ENCODE results near the gene KLHDC4.

DNA sequence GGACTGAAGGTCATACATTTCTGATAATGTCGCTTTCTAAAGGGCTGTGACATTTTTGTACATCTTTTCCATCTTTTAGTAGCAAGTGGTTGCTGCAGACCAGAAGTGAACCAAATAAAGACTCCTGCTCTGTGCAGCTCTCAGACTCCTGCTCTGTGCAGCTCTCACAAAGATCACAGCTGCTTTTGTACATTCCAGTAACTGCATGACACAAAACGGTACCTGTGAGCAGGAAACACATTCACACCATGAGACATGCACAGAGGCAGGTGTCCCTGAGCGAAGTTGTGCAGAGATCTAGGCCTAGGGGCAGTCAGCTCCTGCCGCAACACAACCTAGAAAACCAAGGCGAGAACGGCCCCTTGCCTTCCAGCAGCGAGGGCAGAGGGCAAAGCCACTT lies 67.5 kb downstream of the KLHDC4 start:
- TF ChIP-seq, protein P1, sequence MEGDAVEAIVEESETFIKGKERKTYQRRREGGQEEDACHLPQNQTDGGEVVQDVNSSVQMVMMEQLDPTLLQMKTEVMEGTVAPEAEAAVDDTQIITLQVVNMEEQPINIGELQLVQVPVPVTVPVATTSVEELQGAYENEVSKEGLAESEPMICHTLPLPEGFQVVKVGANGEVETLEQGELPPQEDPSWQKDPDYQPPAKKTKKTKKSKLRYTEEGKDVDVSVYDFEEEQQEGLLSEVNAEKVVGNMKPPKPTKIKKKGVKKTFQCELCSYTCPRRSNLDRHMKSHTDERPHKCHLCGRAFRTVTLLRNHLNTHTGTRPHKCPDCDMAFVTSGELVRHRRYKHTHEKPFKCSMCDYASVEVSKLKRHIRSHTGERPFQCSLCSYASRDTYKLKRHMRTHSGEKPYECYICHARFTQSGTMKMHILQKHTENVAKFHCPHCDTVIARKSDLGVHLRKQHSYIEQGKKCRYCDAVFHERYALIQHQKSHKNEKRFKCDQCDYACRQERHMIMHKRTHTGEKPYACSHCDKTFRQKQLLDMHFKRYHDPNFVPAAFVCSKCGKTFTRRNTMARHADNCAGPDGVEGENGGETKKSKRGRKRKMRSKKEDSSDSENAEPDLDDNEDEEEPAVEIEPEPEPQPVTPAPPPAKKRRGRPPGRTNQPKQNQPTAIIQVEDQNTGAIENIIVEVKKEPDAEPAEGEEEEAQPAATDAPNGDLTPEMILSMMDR (IDR thresholded peaks at IDR 0.05; ENCODE audit: low read length) = no peak
- TF ChIP-seq EZH2 (optimal IDR thresholded peaks at IDR 0.05; ENCODE audit: low read depth, low read length) (no peak), EZH2phosphoT487 (IDR thresholded peaks at IDR 0.05; ENCODE audit: low read length) (no peak)

All from MM.1S (cell line).